Measurements from ENCODE around the gene GPC5. TPM values are rescaled to one million over a fixed set of nuclear protein-coding genes. Genes with fewer than 3 reads are reported as not detected.

GPC5 gene
- total RNA-seq, 2 donors from 2014 or later, result 0.22 to 0.51 TPM

- no peaks in the 10 kb centered on the region for H3K4me1 ChIP-seq (ENCODE audit: control insufficient read depth, insufficient read depth, low read length)
- Mint-ChIP-seq H3K27ac (no peak overlapping the region), H3K27me3 (ENCODE audit: insufficient read depth) (no peaks in the 10 kb centered on the region), H3K4me1 (peaks cover 4% of the 10 kb centered on the region), H3K36me3 (ENCODE audit: low read depth) (peaks cover 44% of the 10 kb centered on the region), H3K9me3 (no peaks in the 10 kb centered on the region), H3K4me3 (no peak overlapping the region)
- no peak for DNase-seq
- H3K27me3 ChIP-seq (ENCODE audit: control insufficient read depth, insufficient read depth, low read length, poor library complexity, severe bottlenecking), result no peaks in the 10 kb centered on the region
- no peak overlapping the region for H3K27ac ChIP-seq (ENCODE audit: low read depth, low read length)
- H3K36me3 ChIP-seq (ENCODE audit: control insufficient read depth, insufficient read depth, low read length), result peaks cover 56% of the 10 kb centered on the region
- H3K9ac ChIP-seq (ENCODE audit: extremely low read depth, low read length, poor library complexity, severe bottlenecking), result no peak overlapping the region
- no peak for TF ChIP-seq CTCF (conservative IDR thresholded peaks at IDR 0.05)
- H3K9me3 ChIP-seq (ENCODE audit: control insufficient read depth, low read length), result no peaks in the 10 kb centered on the region
- H3K4me3 ChIP-seq (ENCODE audit: low read length), result no peak overlapping the region
- WGBS, 2 experiments (ENCODE audit: insufficient coverage in 1 of 2, insufficient read length in 1 of 2), result 92 to 100% methylated on average over 4 to 7 of the region's 7 CpGs
These were observed 40.6 kb upstream of the GPC5 start for GRCh38 chr13:91357613-91358386.

- H3K9me3 ChIP-seq (ENCODE audit: control insufficient read depth, low read length), result no peaks in the 10 kb centered on the region
- Mint-ChIP-seq H3K27ac (no peak overlapping the region), H3K36me3 (ENCODE audit: low read depth) (peaks cover 39% of the 10 kb centered on the region), H3K9me3 (no peaks in the 10 kb centered on the region), H3K4me1 (peaks cover 4% of the 10 kb centered on the region), H3K27me3 (ENCODE audit: insufficient read depth) (no peaks in the 10 kb centered on the region), H3K4me3 (no peak overlapping the region)
- H3K4me3 ChIP-seq (ENCODE audit: low read length), result no peak overlapping the region
- H3K4me1 ChIP-seq (ENCODE audit: control insufficient read depth, insufficient read depth, low read length), result no peaks in the 10 kb centered on the region
- H3K36me3 ChIP-seq (ENCODE audit: control insufficient read depth, insufficient read depth, low read length), result peaks cover 50% of the 10 kb centered on the region
- WGBS, 2 experiments (ENCODE audit: insufficient coverage in 1 of 2, insufficient read length in 1 of 2), result 98 to 100% methylated on average over 1 to 2 of the region's 2 CpGs
- no peak overlapping the region for H3K9ac ChIP-seq (ENCODE audit: extremely low read depth, low read length, poor library complexity, severe bottlenecking)
- H3K27me3 ChIP-seq (ENCODE audit: control insufficient read depth, insufficient read depth, low read length, poor library complexity, severe bottlenecking), result no peaks in the 10 kb centered on the region
- DNase-seq, result no peak
- TF ChIP-seq CTCF (conservative IDR thresholded peaks at IDR 0.05), result no peak
- H3K27ac ChIP-seq (ENCODE audit: low read depth, low read length), result no peak overlapping the region
These were observed 40.0 kb upstream of the GPC5 start for GRCh38 chr13:91358387-91358782.

GRCh38 chr13:91359111-91359510 is 39.3 kb upstream of the GPC5 start:
- H3K4me3 Mint-ChIP-seq, result no peak overlapping the region
- H3K9me3 ChIP-seq (ENCODE audit: control insufficient read depth, low read length), result no peaks in the 10 kb centered on the region
- no peaks in the 10 kb centered on the region for H3K9me3 Mint-ChIP-seq
- peaks cover 4% of the 10 kb centered on the region for H3K4me1 Mint-ChIP-seq
- H3K27me3 Mint-ChIP-seq (ENCODE audit: insufficient read depth), result no peaks in the 10 kb centered on the region
- H3K4me1 ChIP-seq (ENCODE audit: control insufficient read depth, insufficient read depth, low read length), result no peaks in the 10 kb centered on the region
- H3K9ac ChIP-seq (ENCODE audit: extremely low read depth, low read length, poor library complexity, severe bottlenecking), result no peak overlapping the region
- peak; percentile 40 for DNase-seq
- H3K36me3 Mint-ChIP-seq (ENCODE audit: low read depth), result peaks cover 34% of the 10 kb centered on the region
- H3K27ac Mint-ChIP-seq, result no peak overlapping the region
- no peak overlapping the region for H3K27ac ChIP-seq (ENCODE audit: low read depth, low read length)
- no peak overlapping the region for H3K4me3 ChIP-seq (ENCODE audit: low read length)
- peaks cover 49% of the 10 kb centered on the region for H3K36me3 ChIP-seq (ENCODE audit: control insufficient read depth, insufficient read depth, low read length)
- H3K27me3 ChIP-seq (ENCODE audit: control insufficient read depth, insufficient read depth, low read length, poor library complexity, severe bottlenecking), result no peaks in the 10 kb centered on the region
- WGBS, 2 experiments (ENCODE audit: insufficient coverage in 1 of 2, insufficient read length in 1 of 2), result 78 to 87% methylated on average over 4 of the region's 4 CpGs
- no peak for TF ChIP-seq CTCF (conservative IDR thresholded peaks at IDR 0.05)
